ENCODE data around the gene UBE3B.

- TF ChIP-seq CTCF (optimal IDR thresholded peaks at IDR 0.05 in 1 of 3, IDR thresholded peaks at IDR 0.05 in 1 of 3, conservative IDR thresholded peaks at IDR 0.05 in 1 of 3; ENCODE audit: extremely low read depth in 1 of 3, insufficient read depth in 2 of 3, low read length in 3 of 3) = no peak
- no peak for TF ChIP-seq EZH2 (IDR thresholded peaks at IDR 0.05; ENCODE audit: low read length)
Observed at GRCh38 chr12:109444259-109444658, 33.2 kb upstream of the UBE3B start.
